Colonic mucosa (tissue), 4 donors: ENCODE results near the gene PSMC6. TPM values are rescaled to one million over a fixed set of nuclear protein-coding genes. Genes with fewer than 3 reads are reported as not detected.
"Not testable (repeated sequence)": the region's sequence is repeated elsewhere in the genome, so short reads cannot be mapped to it uniquely, and the experiment has no call there.

Source experiments
- DNase-seq: peaks from one replicate; pipeline ENCODE4 v3.0.0-alpha.2; 2020
- H3K27ac ChIP-seq: fragments of 200-600 bp; one replicate; pipeline ENCODE4 v1.8.0; 2021
- H3K27me3 ChIP-seq: fragments of 200-600 bp; one replicate; pipeline ENCODE4 v1.8.0; 2021
- H3K36me3 ChIP-seq: fragments of 200-600 bp; one replicate; pipeline ENCODE4 v1.8.0; 2021
- H3K4me1 ChIP-seq: fragments of 200-600 bp; one replicate; pipeline ENCODE4 v1.8.0; 2021; ENCODE audit warnings: mild to moderate bottlenecking
- H3K4me3 ChIP-seq: fragments of 200-600 bp; one replicate; pipeline ENCODE4 v1.8.0; 2021
- H3K9ac ChIP-seq, 2 donors: one replicate each; pipeline ENCODE4 v1.7.0; 2013; ENCODE audit warnings: control low read depth in 2 of 2, low read depth in 2 of 2, low read length in 2 of 2
- H3K9me3 ChIP-seq: fragments of 200-600 bp; one replicate; pipeline ENCODE4 v1.8.0; 2021
- CTCF ChIP-seq: fragments of 200-600 bp; IDR thresholded peaks from one replicate; pipeline ENCODE4 v1.8.0; 2022; ENCODE audit warnings: antibody characterized with exemption, mild to moderate bottlenecking
- intact Hi-C: fragments of 100-400 bp; cut with DNase I; formaldehyde crosslinking; loops from one replicate; pipeline ENCODE4 v1.14.1; 2022
- total RNA-seq, 2 donors: library from RNA; stranded (reverse); fragmentation: NEBNext Ultra II Directional in 1 of 2; extraction: Animal tissue kit (Norgen Biotek cat#: 25700) in 1 of 2; gene quantifications; one replicate each; pipeline ENCODE4 v1.2.1, GENCODE V29; 2021
- donor health status: healthy.
- donor health status: DM: no; HTN: no; CAD: no.
- donor health status: DM: no; HTN: no; CAD: no.

PSMC6 gene
- total RNA-seq, 2 donors from 2014 or later = 71.1 to 76.8 TPM

- H3K9ac ChIP-seq = no peak overlapping the region
- TF ChIP-seq CTCF = no peak
- intact Hi-C loops = no loop called here
These were observed 34.9 kb downstream of the PSMC6 start for GRCh38 chr14:52741865-52742264.

DNA sequence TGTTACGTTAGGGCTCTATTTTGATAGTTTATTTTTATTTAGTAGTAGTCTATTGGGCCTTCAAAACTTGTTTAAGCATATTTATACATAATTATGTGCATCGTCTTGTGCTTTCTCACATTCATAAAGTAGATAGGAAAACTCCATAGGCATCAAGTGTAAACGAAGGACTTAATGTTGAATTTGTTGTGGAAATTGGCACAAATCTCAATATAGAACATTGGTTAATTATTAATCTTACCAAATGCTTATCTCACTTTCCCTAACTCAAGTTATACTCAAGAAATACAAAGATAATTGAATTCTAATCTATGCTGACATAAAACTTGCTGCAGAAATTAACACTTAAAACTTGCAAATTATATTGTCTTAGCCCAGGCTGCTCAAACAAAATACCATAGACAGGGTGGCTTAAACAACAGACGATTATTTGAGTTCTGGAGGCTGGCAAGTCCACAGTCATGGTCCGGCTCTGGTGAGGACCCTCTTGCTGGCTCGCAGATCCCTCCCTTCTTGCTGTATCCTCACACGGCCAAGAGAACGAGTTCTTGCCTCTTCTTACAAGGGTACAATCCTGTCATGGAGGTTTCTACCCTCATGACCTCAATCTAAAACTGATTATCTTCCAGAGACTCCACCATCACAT lies 41.8 kb downstream of the PSMC6 start:
- H3K4me3 ChIP-seq = no peak overlapping the region
- no peaks in the 10 kb centered on the region for H3K36me3 ChIP-seq
- H3K27me3 ChIP-seq = no peaks in the 10 kb centered on the region
- H3K27ac ChIP-seq = no peak overlapping the region
- no peak for TF ChIP-seq CTCF
- H3K9me3 ChIP-seq = no peaks in the 10 kb centered on the region
- H3K9ac ChIP-seq = no peak overlapping the region
- DNase-seq = no peak
- no peaks in the 10 kb centered on the region for H3K4me1 ChIP-seq
- intact Hi-C loops = no loop called here

More at GRCh38 chr14:52741865-52742264, 34.9 kb downstream of the PSMC6 start:
- no peaks in the 10 kb centered on the region for H3K36me3 ChIP-seq
- no peaks in the 10 kb centered on the region for H3K27me3 ChIP-seq
- H3K27ac ChIP-seq = peak overlapping the region; percentile 63
- no peak overlapping the region for H3K4me3 ChIP-seq
- no peaks in the 10 kb centered on the region for H3K4me1 ChIP-seq
- no peak for DNase-seq
- no peaks in the 10 kb centered on the region for H3K9me3 ChIP-seq

GRCh38 chr14:52755607-52756316 lies 48.8 kb downstream of the PSMC6 start:
- H3K9ac ChIP-seq = no peak overlapping the region
- no peak for TF ChIP-seq CTCF
- H3K4me1 ChIP-seq = no peaks in the 10 kb centered on the region
- no peak for DNase-seq
- no peaks in the 10 kb centered on the region for H3K9me3 ChIP-seq
- no peak overlapping the region for H3K4me3 ChIP-seq
- intact Hi-C loops = no loop called here
- no peak overlapping the region for H3K27ac ChIP-seq
- H3K27me3 ChIP-seq = no peaks in the 10 kb centered on the region
- H3K36me3 ChIP-seq = peaks cover 10% of the 10 kb centered on the region

- intact Hi-C loops = no loop called here
These were observed 52.1 kb downstream of the PSMC6 start for GRCh38 chr14:52759145-52759544.

GRCh38 chr14:52762923-52763322 lies 55.9 kb downstream of the PSMC6 start:
- DNase-seq, H3K36me3 ChIP-seq, H3K4me3 ChIP-seq, H3K27ac ChIP-seq, H3K9ac ChIP-seq, H3K9me3 ChIP-seq, H3K27me3 ChIP-seq, H3K4me1 ChIP-seq, intact Hi-C loops: not testable (repeated sequence)

More at GRCh38 chr14:52759145-52759544, 52.1 kb downstream of the PSMC6 start:
- Histone ChIP-seq H3K4me3 (no peak overlapping the region), H3K4me1 (no peaks in the 10 kb centered on the region), H3K27me3 (no peaks in the 10 kb centered on the region), H3K27ac (no peak overlapping the region), H3K36me3 (peaks cover 10% of the 10 kb centered on the region), H3K9me3 (no peaks in the 10 kb centered on the region), H3K9ac (no peak overlapping the region)
- no peak for DNase-seq
- no peak for TF ChIP-seq CTCF
